Activated CD8-positive, alpha-beta memory T cell treated with anti-CD3 and anti-CD28 coated beads, Interleukin-2, amount 50 U/mL, for 24 hours (primary cell): ENCODE measurements around the gene CBL.

Experiments
- DNase-seq: peaks from one replicate; pipeline ENCODE4 v3.0.0-alpha.2; 2020; ENCODE audit errors: extremely low read depth

The CBL gene

DNA sequence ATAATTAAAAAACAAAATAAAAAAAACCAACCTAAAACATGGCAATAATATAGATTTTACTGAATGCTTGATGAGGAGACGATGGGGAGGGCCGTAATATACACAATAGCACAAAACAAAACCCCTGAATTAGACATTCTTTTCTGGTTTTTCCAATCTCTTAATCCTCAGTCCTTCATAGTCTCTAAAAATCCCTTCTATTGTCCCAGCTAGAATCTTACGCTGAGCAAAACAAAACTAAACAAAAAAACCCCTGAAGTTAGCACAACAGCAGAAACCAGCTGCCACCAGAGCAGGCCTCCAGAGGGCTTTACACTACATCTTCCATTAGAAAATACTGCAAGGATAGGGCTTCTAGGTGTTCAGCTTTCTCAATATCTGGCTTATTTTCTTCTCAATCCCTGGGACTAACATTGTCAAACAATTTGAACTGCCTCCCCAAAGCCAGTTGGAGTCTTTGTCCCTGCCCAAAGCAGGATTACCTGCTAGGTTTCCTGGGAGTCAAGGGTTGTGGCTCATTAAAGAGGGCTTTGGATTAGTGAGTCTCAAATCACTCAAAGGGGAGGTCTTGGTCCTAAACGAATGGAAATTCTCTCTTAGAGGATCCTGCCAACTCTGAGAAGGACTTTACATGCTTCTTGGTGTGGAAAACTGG lies 126.1 kb downstream of the CBL start:
- no peak for DNase-seq

DNA sequence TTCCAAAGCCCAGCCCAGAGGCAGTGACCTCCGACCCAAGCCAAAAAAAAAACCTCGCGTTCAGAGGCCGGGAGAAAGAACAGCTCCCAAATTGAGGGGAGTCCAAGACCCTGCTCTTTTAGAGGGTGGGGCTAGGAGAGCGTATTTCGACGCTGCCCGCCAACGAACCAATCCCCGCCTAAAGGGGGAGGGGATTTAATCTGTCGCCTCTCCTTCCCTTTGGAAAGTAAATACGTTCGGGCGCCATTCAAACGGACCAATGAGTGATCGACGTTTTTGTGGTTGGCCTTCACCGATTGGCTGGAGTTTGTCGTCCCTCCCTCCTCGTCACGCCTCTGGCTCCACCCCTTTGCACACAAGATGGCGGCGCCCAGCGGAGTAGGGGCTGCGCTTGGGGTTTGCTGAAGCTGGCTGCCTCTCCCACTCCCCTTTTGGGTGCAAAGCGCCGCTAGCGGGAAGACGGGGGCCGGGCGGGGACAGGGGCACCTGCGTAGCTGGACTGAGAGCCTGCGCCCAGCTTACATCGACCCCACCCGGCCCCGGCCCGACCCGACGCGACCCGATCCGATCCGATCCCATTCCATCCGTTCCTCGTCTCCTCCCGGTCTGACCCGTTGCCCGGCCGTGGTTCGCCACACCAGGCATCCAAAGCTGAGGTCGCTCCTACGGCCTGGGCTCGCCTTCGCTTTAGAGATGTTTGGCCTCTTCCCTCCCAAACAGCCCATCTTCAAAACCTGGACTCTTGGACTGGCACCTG lies 128.2 kb downstream of the CBL start, which contains the start of gene RNF26:
Gene RNF26, plus strand, starts transcription at position 354 of the 757 bp plus-strand sequence. CDS start 596 bp downstream, outside the sequence.
- peak; percentile 93 for DNase-seq

DNA sequence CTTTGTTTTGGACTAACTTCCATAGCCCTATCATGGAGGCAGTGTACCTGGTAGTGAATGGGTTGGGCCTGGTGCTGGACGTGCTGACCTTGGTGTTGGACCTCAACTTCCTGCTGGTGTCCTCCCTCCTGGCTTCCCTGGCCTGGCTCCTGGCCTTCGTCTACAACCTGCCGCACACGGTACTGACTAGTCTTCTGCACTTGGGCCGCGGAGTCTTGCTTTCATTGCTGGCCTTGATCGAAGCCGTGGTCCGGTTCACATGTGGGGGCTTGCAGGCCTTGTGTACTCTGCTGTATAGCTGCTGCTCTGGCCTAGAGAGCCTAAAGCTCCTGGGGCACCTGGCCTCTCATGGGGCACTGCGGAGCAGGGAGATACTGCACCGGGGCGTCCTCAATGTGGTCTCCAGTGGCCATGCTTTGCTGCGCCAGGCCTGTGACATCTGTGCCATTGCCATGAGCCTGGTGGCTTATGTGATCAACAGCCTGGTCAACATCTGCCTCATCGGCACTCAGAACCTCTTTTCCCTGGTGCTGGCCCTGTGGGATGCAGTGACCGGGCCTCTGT lies 129.0 kb downstream of the CBL start:
- no peak for DNase-seq

DNA sequence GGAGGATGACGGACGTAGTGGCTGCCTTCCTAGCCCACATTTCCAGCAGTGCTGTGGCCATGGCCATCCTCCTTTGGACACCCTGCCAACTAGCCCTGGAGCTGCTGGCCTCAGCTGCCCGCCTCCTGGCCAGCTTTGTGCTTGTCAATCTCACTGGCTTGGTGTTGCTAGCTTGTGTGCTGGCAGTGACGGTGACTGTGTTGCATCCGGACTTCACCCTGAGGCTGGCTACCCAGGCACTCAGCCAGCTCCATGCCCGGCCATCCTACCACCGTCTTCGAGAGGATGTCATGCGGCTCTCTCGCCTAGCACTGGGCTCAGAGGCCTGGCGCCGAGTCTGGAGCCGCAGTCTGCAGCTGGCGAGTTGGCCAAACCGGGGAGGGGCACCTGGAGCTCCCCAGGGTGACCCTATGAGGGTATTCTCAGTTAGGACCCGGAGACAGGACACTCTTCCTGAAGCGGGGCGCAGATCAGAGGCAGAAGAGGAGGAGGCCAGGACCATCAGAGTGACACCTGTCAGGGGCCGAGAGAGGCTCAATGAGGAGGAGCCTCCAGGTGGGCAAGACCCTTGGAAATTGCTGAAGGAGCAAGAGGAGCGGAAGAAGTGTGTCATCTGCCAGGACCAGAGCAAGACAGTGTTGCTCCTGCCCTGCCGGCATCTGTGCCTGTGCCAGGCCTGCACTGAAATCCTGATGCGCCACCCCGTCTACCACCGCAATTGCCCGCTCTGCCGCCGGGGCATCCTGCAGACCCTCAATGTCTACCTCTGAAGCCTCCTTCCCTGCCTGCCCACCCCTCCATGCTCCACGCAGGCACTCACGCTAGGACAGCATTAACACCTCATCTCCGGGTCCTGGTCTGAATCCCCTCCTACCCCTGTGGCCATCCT lies 129.8 kb downstream of the CBL start:
- DNase-seq, result no peak

DNA sequence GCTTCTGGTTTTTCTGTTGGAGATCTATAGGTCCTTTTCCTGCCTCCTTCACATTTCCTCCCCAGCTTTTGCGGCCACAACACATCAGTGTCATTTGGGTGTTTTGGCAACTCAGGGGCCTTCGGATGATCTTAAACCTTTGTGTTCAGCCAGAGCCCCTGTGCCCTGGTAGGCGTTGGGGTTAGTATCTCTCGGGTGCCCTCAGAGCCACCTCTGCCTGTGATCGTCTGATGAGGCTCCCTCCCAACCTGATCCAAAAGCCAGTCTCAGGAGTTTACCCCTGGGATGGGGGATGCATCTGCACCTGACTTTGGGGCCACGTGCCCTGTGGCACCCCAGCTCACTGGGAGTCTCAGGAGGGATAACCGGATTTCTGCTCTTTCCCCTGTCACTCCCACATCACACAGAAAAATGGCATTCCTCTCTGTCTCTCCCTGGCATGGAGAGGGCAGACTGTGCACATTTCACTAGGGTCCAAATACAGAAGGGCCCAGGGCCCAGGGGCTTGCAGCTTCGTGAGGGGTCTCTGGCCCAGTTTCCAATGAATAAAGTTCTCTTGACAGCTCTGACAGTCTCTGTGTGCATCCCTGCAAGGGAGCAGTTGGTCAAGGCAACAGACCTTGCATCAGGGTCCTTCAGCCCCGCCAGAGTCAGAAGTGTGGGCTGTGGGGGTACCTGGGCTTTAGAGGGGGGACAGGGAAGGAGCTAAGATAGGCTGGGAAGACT lies 130.8 kb downstream of the CBL start:
- no peak for DNase-seq

DNA sequence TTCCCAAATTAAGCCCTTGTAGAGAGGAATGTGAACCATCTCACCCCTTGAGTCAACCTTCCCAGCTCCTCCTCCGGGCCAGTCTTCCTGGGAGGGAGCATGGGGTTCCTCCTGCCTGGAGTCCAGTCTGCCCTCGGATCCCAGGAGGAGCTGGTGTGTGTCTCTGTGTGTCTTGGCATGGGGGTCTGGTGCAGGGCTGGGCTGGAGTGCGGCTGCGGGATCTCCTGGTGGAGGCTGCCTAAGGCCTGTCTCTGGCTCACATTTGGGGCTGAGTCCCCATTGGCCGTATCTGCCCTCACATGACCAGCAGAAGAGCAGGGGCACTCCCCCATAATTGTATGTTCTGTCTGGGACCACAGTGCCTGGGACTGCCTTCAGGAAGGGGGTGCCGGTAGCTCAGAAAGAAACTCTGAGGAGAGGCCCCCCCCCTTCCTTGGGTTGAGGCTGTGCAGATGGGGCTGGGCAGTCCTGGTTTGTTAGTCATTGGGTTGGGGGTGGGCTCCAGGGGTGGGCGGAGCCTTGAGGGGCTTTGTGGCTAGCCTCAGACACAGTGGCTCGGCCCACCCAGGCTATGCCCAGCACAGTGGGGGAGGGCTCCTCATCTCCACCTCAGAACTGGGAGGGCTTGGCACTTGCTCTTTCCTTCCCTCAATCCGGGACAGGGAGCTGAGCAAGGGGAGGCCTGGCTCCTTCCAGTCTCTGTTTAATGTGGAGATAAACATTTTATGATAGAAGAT lies 131.6 kb downstream of the CBL start:
- DNase-seq, result no peak

DNA sequence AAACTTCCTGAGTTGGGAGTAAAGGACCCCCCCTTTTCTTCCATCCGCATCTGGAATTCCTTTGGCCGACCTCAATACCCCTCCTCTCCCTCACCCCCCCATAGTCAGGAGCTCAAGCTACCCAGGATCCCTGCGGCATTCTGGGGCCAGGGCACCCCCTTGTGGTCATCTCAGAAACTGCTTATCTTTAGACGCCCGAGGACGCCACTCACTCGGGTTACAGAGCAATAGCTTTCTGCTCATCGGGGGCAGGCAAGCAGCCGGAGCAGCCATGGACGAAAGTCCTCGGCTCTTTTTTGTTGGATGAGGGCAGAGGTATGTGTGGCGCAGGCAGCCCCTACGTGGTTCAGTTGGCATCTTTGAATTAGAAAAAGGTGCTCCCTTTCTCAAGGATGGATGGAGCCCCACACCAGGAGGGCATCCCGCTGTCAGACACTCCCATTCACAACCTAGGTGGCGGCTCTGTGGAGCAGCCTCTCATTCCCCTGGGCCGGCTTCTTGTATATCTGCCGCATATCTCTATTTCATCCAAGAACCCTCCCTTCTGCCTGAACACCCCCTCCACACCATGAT lies 132.3 kb downstream of the CBL start:
- DNase-seq, result no peak

DNA sequence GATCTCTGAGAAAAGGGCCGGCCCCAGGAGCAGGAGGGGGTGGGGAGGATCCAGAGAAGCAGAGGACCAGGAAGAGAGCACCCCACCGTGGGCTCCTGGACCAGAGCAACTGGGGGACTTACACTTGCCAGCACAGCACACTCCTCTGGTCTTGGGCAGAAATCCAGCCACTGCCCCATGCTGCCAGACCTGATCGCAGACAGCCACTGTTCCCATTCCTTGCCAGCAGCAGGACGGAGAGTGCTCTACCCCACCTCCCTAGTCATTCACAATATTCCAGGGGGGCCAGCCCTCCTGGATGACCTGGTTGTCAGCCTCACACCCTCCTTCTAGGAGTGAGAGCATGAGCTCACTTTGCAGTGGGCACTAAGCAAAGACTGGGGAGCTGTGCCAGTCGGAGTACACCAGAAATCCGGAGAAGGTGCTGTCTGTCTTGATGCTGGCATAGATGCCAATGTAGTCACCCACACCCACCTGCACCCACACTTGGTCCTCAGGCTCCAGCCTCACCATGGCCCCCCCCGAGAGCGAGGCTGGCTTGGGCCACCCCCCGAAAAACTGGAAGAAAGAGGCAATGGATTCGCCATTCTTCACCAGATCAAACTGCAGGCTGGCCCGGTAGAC lies 132.9 kb downstream of the CBL start:
- DNase-seq, result no peak

DNA sequence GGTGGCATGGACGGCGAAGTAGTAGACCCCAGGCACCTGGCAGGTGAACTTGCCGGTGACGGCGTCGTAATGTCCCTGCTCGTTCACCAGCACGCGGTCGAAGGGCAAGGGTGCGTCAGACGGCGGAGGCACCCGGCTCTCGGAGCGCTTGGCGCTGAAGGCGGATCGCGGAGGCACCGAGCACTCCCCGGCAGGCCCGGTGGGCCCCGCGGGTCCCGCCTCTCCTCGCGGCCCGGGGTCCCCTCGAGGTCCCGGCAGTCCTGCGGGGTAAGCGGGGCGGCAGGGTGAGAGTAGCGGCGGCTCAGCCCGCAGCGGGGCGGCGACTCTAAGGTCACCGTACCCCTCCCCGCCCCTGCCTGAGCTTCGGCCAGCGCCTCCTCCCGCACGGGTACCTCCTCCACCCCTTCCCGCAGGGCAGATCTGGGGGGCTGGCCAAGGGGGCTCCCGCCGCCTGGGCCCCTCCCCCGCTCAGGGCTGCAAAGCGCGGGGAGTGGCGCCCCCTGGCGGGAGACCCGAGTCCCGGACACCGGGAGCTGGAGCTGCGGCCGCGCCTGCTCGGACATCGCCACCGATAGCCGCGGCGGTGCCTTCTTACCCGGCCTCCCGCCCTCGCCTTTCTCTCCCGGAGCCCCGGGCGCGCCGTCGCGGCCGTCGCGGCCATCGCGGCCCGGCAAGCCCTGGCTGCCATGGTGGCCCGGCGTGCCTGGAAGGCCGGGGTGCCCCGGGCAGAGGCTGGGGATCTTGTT lies 133.6 kb downstream of the CBL start:
- no peak for DNase-seq

DNA sequence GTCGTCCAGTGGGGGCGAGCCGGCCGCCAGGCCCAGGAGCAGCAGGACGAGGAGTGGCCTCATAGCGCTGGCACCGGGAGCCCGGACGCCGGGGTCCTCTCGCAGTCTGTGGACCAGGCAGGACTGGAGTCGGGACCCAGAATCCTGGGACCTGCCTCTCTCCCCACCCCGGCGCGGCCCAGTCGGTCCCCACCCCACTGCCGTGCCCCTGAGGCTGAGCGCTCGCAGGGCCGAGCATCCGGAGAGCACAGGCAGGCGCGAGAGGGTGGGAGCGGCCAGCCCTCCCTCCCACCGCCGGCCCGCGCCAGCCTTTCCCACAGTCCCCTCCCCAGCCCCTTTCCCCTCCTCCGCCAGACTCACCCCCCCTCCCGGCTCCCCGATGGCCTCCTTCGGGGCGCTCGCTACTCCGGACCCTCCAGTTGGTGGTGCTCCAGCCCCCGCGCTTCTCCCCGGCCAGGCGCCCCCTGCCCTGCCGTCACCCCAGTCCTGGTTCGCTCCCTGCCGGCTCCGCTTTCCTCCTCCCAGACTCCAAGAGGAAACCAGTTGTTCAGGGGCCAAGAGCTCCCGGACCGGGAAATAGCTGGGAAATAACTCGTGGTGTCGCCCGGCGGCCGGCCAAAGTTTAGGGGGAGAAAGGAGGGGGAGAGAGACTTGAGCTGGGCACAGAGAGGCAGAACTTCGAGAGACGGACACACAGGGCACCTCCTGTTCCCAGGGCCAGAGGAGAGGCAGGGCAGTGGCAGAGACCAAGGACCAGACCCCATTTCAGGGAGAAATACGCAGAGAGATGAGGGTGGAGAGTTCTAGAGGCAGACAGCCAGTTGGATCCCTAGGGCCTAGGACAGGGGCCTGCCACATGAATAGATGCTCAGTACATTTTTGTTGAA lies 134.4 kb downstream of the CBL start, which contains the start of gene C1QTNF5:
Gene C1QTNF5, minus strand, starts transcription at position 549 of the 887 bp plus-strand sequence. Its CDS starts 486 bp downstream, at position 63.
- no peak for DNase-seq

DNA sequence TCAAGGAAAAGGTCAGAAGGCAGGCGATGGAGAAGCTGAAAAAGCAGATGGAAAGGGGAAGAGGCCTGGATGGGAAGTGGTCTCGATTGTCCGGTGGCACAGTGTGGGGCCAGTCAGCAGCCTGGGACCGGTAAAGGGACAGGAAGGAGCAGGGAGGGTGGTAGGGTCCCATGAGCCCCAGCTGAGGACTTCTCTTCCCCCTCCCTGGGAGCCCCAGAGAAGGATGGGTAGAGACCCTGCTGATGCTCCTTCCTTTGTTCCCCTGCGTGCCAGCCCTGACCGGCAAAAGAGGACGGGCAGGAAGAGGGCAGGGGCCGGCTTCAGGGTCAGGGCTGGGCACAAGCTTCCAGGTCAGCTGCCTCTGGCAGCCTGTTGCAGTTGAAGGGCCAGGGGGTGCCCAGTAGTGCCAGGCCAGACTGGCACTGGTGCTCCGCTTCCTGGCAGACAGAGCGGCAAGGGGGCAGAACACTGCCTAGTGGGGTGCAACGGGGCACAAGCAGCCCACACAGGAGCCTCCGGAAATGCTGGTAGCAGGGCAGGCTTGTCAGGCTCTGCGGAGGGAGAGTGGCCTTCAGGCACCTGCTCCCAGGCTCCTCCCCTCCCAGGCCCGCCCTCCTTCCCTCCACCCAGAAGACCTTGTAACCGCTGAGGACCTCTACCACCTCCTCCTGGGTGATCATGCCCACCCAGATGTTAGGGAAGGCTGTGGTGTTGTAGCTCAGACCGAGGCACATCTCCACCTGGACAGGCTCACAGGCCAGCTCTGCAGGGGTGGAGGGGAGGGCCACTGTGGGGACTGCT lies 135.3 kb downstream of the CBL start:
- DNase-seq, result no peak

DNA sequence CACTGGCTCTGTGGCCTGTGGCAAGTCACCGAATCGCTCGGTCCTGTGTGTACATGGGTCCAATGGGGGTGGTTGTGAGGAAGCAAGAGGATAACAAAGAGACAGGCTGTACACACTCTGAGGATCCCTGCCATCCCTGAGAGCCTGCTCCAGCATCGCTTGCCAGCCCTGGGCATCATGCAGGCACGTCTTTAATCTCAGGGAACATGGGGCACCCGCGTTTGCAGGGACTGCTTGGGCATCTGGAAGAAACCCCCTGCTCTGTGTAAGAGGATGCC lies 135.8 kb downstream of the CBL start:
- DNase-seq, result no peak

DNA sequence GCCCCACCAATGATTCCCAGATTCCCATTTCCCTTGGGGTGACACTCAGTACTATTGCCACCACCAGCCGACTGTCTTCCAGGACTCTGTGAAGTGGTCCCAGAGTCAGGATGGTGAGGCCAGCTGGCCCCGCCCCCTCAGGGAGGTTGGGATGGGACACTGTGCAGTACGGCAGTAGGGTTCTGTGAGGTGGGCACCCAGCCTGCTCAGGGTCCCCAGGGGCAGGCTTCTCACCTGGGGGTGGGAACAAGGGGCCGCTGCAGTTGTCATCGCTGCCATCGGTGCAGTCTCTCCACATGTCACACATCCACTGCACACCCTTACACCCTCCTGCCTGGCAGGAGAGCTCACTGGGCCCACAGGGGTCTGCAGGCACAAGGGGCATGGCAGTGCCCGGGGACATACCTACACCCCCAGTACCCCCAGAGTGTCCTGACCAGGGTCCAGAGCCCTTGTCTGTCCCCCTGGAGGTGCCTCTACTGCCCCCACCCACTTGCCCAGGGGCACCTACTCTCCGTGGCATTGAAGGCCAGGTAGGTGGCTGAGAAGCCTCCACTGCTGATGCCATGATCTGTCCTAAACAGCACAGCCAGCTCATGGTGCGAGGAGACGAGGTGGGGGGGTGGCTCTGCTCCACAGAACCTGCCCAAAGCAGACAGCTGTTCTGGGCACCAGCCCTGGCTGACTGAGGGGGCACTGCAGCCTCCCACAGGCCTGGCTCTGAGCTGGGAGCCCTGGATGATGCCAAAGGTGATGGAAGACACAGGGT lies 136.4 kb downstream of the CBL start:
- no peak for DNase-seq

DNA sequence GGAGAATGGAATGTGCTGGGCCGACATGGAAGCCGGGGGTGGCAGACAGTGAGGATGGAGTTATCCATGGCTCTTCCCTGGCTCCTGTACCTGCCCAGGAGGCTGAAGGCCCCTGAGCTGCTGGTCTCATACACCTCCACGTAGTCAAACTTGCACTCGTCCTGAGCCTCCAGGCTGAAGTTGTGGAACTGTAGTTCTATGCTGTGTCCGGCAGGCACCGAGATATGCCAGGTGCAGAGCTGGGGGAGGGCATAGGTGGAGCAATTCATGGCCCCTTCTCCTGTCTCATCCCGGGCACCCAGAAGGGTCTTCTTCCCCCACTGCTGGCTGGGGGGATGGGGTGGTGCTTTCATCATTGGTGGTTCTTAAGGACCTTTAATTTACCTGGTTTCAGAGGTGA lies 137.6 kb downstream of the CBL start:
- DNase-seq, result no peak

DNA sequence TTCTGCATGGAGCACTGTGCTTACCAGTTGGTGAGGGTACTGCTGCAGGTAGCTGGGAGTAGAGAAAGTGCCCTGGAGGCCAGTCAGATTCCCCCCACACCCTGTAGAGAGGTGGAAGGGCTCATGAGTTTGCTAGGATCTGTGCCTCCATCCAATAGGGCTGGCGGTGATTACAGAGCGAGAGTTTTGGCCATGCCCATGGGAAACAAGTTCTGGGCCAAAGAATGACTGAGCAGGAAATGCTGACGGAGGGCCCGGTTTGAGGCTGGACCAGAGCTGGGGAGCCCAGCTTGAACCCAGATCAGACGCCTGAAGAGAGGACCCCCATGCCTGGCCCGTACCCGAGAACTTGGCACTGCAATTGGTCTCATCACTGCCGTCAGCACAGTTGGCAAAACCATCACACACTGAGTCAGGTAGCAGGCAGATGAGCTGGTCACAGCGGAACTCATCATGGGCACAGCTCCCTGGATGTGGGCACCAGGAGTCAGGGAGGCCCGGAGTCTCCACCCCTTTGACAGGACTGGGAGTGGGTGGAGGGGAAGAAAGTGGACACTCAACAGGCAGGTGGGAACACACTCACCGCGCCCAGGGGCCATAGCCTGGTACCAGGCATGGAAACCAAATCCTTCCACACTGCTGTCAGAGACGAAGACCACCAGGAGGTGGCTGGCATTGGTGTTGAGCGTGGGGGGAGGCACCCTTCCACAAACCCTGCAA lies 138.3 kb downstream of the CBL start:
- DNase-seq, result no peak

DNA sequence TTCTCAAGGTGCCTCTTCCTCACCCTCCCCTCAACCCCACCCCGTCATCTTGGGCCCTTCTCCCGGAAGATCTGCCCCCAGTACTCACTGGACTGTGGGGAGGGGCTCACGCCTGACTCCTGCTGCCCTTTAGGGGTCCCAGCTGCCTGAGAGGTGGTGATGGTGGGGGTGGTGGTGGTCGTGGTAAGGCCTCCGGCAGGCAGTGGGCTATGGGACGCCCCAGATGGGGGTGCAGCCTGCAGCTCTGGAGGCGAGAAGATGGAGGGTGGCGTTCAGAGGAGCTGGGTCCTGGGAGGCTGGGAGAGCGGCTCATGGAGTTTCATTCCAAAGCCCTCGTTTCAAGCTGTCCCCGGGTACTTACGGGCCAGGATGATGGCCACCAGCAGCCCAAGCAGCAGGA lies 139.5 kb downstream of the CBL start:
- no peak for DNase-seq
